Esophagus squamous epithelium (tissue), 4 donors: Measurements from ENCODE around the gene TNFRSF11A.

Source experiments
- CTCF ChIP-seq, 6 experiments: fragments of 450-650 bp in 4 of 6; fragments of 200-600 bp in 2 of 6; sonication (generic) in 2 of 6; IDR thresholded peaks; one replicate each; pipeline ENCODE4 v1.5.1; 2016 to 2019; ENCODE audit warnings: antibody characterized with exemption in 6 of 6, mild to moderate bottlenecking in 4 of 6, moderate library complexity in 4 of 6
- POLR2A ChIP-seq, 4 donors: fragments of 450-650 bp; IDR thresholded peaks; one replicate each; pipeline ENCODE4 v1.6.1; 2017; ENCODE audit warnings: antibody characterized with exemption in 4 of 4, mild to moderate bottlenecking in 4 of 4, moderate library complexity in 3 of 4

- TF ChIP-seq CTCF (IDR thresholded peaks at IDR 0.05) (no peak), POLR2A (IDR thresholded peaks at IDR 0.05) (no peak)
Observed at GRCh38 chr18:62347089-62347506, 22.0 kb downstream of the TNFRSF11A start.
